Karpas-422 (cell line): ENCODE results near the gene TNRC6B. TPM values are rescaled to one million over a fixed set of nuclear protein-coding genes. Genes with fewer than 3 reads are reported as not detected.
"Not testable (repeated sequence)": the region's sequence is repeated elsewhere in the genome, so short reads cannot be mapped to it uniquely, and the experiment has no call there.

Experiments
- DNase-seq: peaks from one replicate; pipeline ENCODE4 v3.0.0-alpha.2; 2015
- H2AFZ ChIP-seq: fragments of 200-600 bp; sonication (generic); 2 replicates; pipeline ENCODE4 v1.6.1; 2014; ENCODE audit warnings: antibody characterized with exemption, low read length, mixed read lengths
- H3K27ac ChIP-seq: fragments of 200-600 bp; sonication (generic); 2 replicates; pipeline ENCODE4 v1.5.1; 2014; ENCODE audit warnings: mild to moderate bottlenecking, low read length, moderate library complexity
- H3K27me3 ChIP-seq: fragments of 200-600 bp; sonication (generic); 2 replicates; pipeline ENCODE4 v1.6.1; 2014; ENCODE audit warnings: low read length, mixed read lengths
- H3K36me3 ChIP-seq: fragments of 200-600 bp; sonication (generic); 2 replicates; pipeline ENCODE4 v1.6.1; 2014; ENCODE audit warnings: low read length, mixed read lengths; ENCODE audit not compliant: insufficient read depth
- H3K4me1 ChIP-seq: fragments of 200-600 bp; sonication (generic); 2 replicates; pipeline ENCODE4 v1.6.1; 2014; ENCODE audit warnings: mild to moderate bottlenecking, low read length, mixed read lengths
- H3K4me2 ChIP-seq: fragments of 200-600 bp; sonication (generic); 2 replicates; pipeline ENCODE4 v1.6.1; 2014; ENCODE audit warnings: low read length, low read depth, mild to moderate bottlenecking; ENCODE audit not compliant: poor library complexity, severe bottlenecking
- H3K4me3 ChIP-seq: fragments of 200-600 bp; sonication (generic); 2 replicates; pipeline ENCODE4 v1.5.1; 2014; ENCODE audit warnings: mild to moderate bottlenecking, antibody characterized with exemption, low read length, mixed read lengths
- H3K79me2 ChIP-seq: fragments of 200-600 bp; sonication (generic); 2 replicates; pipeline ENCODE4 v1.6.1; 2014; ENCODE audit warnings: mild to moderate bottlenecking, low read length, mixed read lengths
- H3K9ac ChIP-seq: fragments of 200-600 bp; sonication (generic); 2 replicates; pipeline ENCODE4 v1.6.0; 2014; ENCODE audit warnings: low read length
- H3K9me2 ChIP-seq: fragments of 200-600 bp; sonication (generic), shearing (Covaris generic); replicated peaks from 2 replicates; pipeline ENCODE4 v1.6.0; 2014; ENCODE audit warnings: mild to moderate bottlenecking, low read length, moderate library complexity; ENCODE audit not compliant: insufficient read depth
- H3K9me3 ChIP-seq: fragments of 300-700, 200-600 bp; sonication (generic); 2 replicates; pipeline ENCODE4 v1.6.1; 2014; ENCODE audit warnings: low read length, mixed read lengths
- H4K20me1 ChIP-seq: fragments of 200-600 bp; sonication (generic); 2 replicates; pipeline ENCODE4 v1.6.1; 2014; ENCODE audit warnings: mild to moderate bottlenecking, antibody characterized with exemption, low read length, low read depth; ENCODE audit not compliant: insufficient read depth
- total RNA-seq: library from RNA; depleted of rRNA; stranded (reverse); fragments of >200 nt; shearing (Covaris generic); gene quantifications from 2 replicates; pipeline ENCODE4 v1.2.3, GENCODE V29; 2014; ENCODE audit warnings: low replicate concordance

TNRC6B gene
- total RNA-seq, 1 experiment from 2014 or later, result 32.0 TPM

GRCh38 chr22:40310768-40311120, 133.0 kb downstream of the TNRC6B start:
- H3K36me3 ChIP-seq, result peaks cover 56% of the 10 kb centered on the region
- H4K20me1 ChIP-seq, result no peaks in the 10 kb centered on the region
- H3K27me3 ChIP-seq, result no peaks in the 10 kb centered on the region
- DNase-seq, result no peak
- no peak overlapping the region for H3K27ac ChIP-seq
- no peak overlapping the region for H3K9ac ChIP-seq
- H3K9me3 ChIP-seq, result no peaks in the 10 kb centered on the region
- H3K4me2 ChIP-seq, result no peak overlapping the region
- H3K79me2 ChIP-seq, result peaks cover 7% of the 10 kb centered on the region; the same call in 1 of the 2 replicates
- H3K4me1 ChIP-seq, result no peaks in the 10 kb centered on the region
- no peaks in the 10 kb centered on the region for H3K9me2 ChIP-seq
- H3K4me3 ChIP-seq, result no peak overlapping the region
- H2AFZ ChIP-seq, result no peak overlapping the region

GRCh38 chr22:40311646-40312045, 133.9 kb downstream of the TNRC6B start:
- H3K27ac ChIP-seq, H3K4me1 ChIP-seq, H3K4me3 ChIP-seq, H3K79me2 ChIP-seq, DNase-seq, H3K9me3 ChIP-seq, H3K27me3 ChIP-seq, H3K9ac ChIP-seq, H4K20me1 ChIP-seq, H3K4me2 ChIP-seq, H3K9me2 ChIP-seq, H2AFZ ChIP-seq: not testable (repeated sequence)
- H3K36me3 ChIP-seq, result peaks cover 58% of the 10 kb centered on the region

- H3K27me3 ChIP-seq, result no peaks in the 10 kb centered on the region
- no peak for DNase-seq
- no peak overlapping the region for H3K27ac ChIP-seq
- H2AFZ ChIP-seq, result no peak overlapping the region
- no peak overlapping the region for H3K4me3 ChIP-seq
- no peaks in the 10 kb centered on the region for H4K20me1 ChIP-seq
- H3K79me2 ChIP-seq, result peaks cover 7% of the 10 kb centered on the region; the same call in 1 of the 2 replicates
- no peak overlapping the region for H3K9ac ChIP-seq
- no peaks in the 10 kb centered on the region for H3K4me1 ChIP-seq
- H3K36me3 ChIP-seq, result peaks cover 61% of the 10 kb centered on the region
- no peak overlapping the region for H3K4me2 ChIP-seq
- no peaks in the 10 kb centered on the region for H3K9me2 ChIP-seq
- no peaks in the 10 kb centered on the region for H3K9me3 ChIP-seq
Observed at GRCh38 chr22:40312050-40312449, 134.3 kb downstream of the TNRC6B start.

- Histone ChIP-seq H3K4me1 (no peaks in the 10 kb centered on the region), H3K4me2 (no peak overlapping the region), H3K9me3 (no peaks in the 10 kb centered on the region), H3K79me2 (0 out of 2 replicates have a peak, but pooled peaks cover 3% of the 10 kb centered on the region), H4K20me1 (no peaks in the 10 kb centered on the region), H3K27ac (no peak overlapping the region), H3K36me3 (peaks cover 64% of the 10 kb centered on the region), H3K9me2 (no peaks in the 10 kb centered on the region), H2AFZ (no peak overlapping the region), H3K4me3 (no peak overlapping the region), H3K27me3 (no peaks in the 10 kb centered on the region), H3K9ac (no peak overlapping the region)
- DNase-seq, result no peak
Observed at GRCh38 chr22:40313007-40313406, 135.3 kb downstream of the TNRC6B start.

GRCh38 chr22:40314041-40314440, 136.3 kb downstream of the TNRC6B start:
- H3K4me3 ChIP-seq, result no peak overlapping the region
- H3K4me1 ChIP-seq, result no peaks in the 10 kb centered on the region
- no peak overlapping the region for H3K9ac ChIP-seq
- H3K9me2 ChIP-seq, result no peaks in the 10 kb centered on the region
- H3K79me2 ChIP-seq, result 0 out of 2 replicates have a peak, but pooled peaks cover 3% of the 10 kb centered on the region
- no peak for DNase-seq
- H4K20me1 ChIP-seq, result no peaks in the 10 kb centered on the region
- no peaks in the 10 kb centered on the region for H3K9me3 ChIP-seq
- H3K27ac ChIP-seq, result no peak overlapping the region
- H3K4me2 ChIP-seq, result no peak overlapping the region
- H2AFZ ChIP-seq, result no peak overlapping the region
- H3K36me3 ChIP-seq, result peaks cover 60% of the 10 kb centered on the region
- H3K27me3 ChIP-seq, result no peaks in the 10 kb centered on the region

GRCh38 chr22:40320687-40321086, 143.0 kb downstream of the TNRC6B start:
- H3K4me2 ChIP-seq, result no peak overlapping the region
- no peaks in the 10 kb centered on the region for H3K4me1 ChIP-seq
- H3K9me2 ChIP-seq, result no peaks in the 10 kb centered on the region
- H2AFZ ChIP-seq, result no peak overlapping the region
- H3K4me3 ChIP-seq, result no peak overlapping the region
- H4K20me1 ChIP-seq, result no peaks in the 10 kb centered on the region
- H3K27ac ChIP-seq, result no peak overlapping the region
- no peaks in the 10 kb centered on the region for H3K27me3 ChIP-seq
- H3K9me3 ChIP-seq, result no peaks in the 10 kb centered on the region
- DNase-seq, result no peak
- no peaks in the 10 kb centered on the region; the same call in 1 of the 2 replicates for H3K79me2 ChIP-seq
- H3K36me3 ChIP-seq, result peaks cover 18% of the 10 kb centered on the region
- H3K9ac ChIP-seq, result no peak overlapping the region

GRCh38 chr22:40322021-40322420, 144.3 kb downstream of the TNRC6B start:
- Histone ChIP-seq H3K4me1 (no peaks in the 10 kb centered on the region), H2AFZ (no peak overlapping the region), H4K20me1 (no peaks in the 10 kb centered on the region), H3K36me3 (peaks cover 12% of the 10 kb centered on the region; the same call in 1 of the 2 replicates), H3K4me3 (no peak overlapping the region), H3K27ac (no peak overlapping the region), H3K79me2 (no peaks in the 10 kb centered on the region; the same call in 1 of the 2 replicates), H3K4me2 (no peak overlapping the region), H3K27me3 (no peaks in the 10 kb centered on the region), H3K9me2 (no peaks in the 10 kb centered on the region), H3K9ac (no peak overlapping the region), H3K9me3 (no peaks in the 10 kb centered on the region)
- DNase-seq, result no peak

GRCh38 chr22:40322818-40323447, 145.2 kb downstream of the TNRC6B start:
- Histone ChIP-seq H4K20me1 (no peaks in the 10 kb centered on the region), H3K9me2 (no peaks in the 10 kb centered on the region), H3K4me1 (no peaks in the 10 kb centered on the region), H3K4me3 (no peak overlapping the region), H3K36me3 (peaks cover 8% of the 10 kb centered on the region; the same call in 1 of the 2 replicates), H3K9ac (no peak overlapping the region), H3K27me3 (no peaks in the 10 kb centered on the region), H3K9me3 (no peaks in the 10 kb centered on the region), H3K79me2 (no peaks in the 10 kb centered on the region; the same call in 1 of the 2 replicates), H3K27ac (no peak overlapping the region), H2AFZ (no peak overlapping the region), H3K4me2 (no peak overlapping the region)
- DNase-seq, result no peak
